CD14-positive monocyte (primary cell): ENCODE data around the gene TNNI3K. TPM values are rescaled to one million over a fixed set of nuclear protein-coding genes. Genes with fewer than 3 reads are reported as not detected.

Experiments used
- DNase-seq, 3 donors: peaks; one replicate each; pipeline ENCODE4 v3.0.0-alpha.2; 2011 to 2022
- H2AFZ ChIP-seq: 2 replicates; pipeline ENCODE4 v1.6.0; 2012; ENCODE audit warnings: mild to moderate bottlenecking, low read depth, low read length, inconsistent platforms; ENCODE audit not compliant: insufficient read depth, poor library complexity, severe bottlenecking
- H3K27ac ChIP-seq, 2 donors: 1 replicate in 1 of 2; 2 replicates in 1 of 2; pipeline ENCODE4 v1.5.1; 2012 to 2013; ENCODE audit warnings: low read length in 2 of 2, control low read depth in 1 of 2, inconsistent platforms in 1 of 2, low read depth in 1 of 2, mild to moderate bottlenecking in 1 of 2
- H3K27me3 ChIP-seq, 2 donors: one replicate each; pipeline versions ENCODE4 v1.6.0 to v1.6.1; 2011 to 2013; ENCODE audit warnings: low read length in 2 of 2; ENCODE audit not compliant: control insufficient read depth in 2 of 2, insufficient read depth in 2 of 2
- H3K36me3 ChIP-seq, 2 donors: replicated peaks in 1 of 2; 1 replicate in 1 of 2; 2 replicates in 1 of 2; pipeline versions ENCODE4 v1.5.1 to v1.6.1; 2012 to 2013; ENCODE audit warnings: low read length in 2 of 2, control low read depth in 1 of 2, inconsistent platforms in 1 of 2, mild to moderate bottlenecking in 1 of 2; ENCODE audit not compliant: insufficient read depth in 2 of 2, control insufficient read depth in 1 of 2
- H3K4me1 ChIP-seq, 2 donors: 1 replicate in 1 of 2; 2 replicates in 1 of 2; pipeline versions ENCODE4 v1.5.1 to v1.6.1; 2012 to 2013; ENCODE audit warnings: low read length in 2 of 2, control low read depth in 1 of 2, inconsistent platforms in 1 of 2, mild to moderate bottlenecking in 1 of 2, moderate library complexity in 1 of 2; ENCODE audit not compliant: insufficient read depth in 2 of 2, control insufficient read depth in 1 of 2
- H3K4me2 ChIP-seq: replicated peaks from 2 replicates; pipeline ENCODE3; 2012; ENCODE audit warnings: low read length, moderate library complexity, mild to moderate bottlenecking; ENCODE audit not compliant: poor library complexity, severe bottlenecking; ENCODE audit errors: extremely low read depth
- H3K4me3 ChIP-seq, 3 experiments: fragments of 200-600 bp in 1 of 3; sonication (generic) in 1 of 3; replicated peaks in 1 of 3; 1 replicate in 2 of 3; 2 replicates in 1 of 3; pipeline ENCODE4 v1.5.1; 2011 to 2013; ENCODE audit warnings: low read length in 3 of 3, mild to moderate bottlenecking in 3 of 3, control low read depth in 2 of 3, low read depth in 2 of 3, inconsistent platforms in 1 of 3, moderate library complexity in 1 of 3
- H3K79me2 ChIP-seq: 2 replicates; pipeline ENCODE4 v1.6.0; 2012; ENCODE audit warnings: mild to moderate bottlenecking, control low read depth, inconsistent platforms, low read length, moderate library complexity; ENCODE audit not compliant: insufficient read depth
- H3K9ac ChIP-seq: 2 replicates; pipeline ENCODE4 v1.6.0; 2017; ENCODE audit warnings: low read length, mild to moderate bottlenecking; ENCODE audit not compliant: insufficient read depth, poor library complexity, severe bottlenecking
- H3K9me3 ChIP-seq, 2 donors: replicated peaks in 1 of 2; 1 replicate in 1 of 2; 2 replicates in 1 of 2; pipeline versions ENCODE4 v1.5.1 to v1.6.1; 2012 to 2013; ENCODE audit warnings: low read length in 2 of 2, control low read depth in 1 of 2; ENCODE audit not compliant: control insufficient read depth in 1 of 2, insufficient read depth in 1 of 2
- H4K20me1 ChIP-seq: 2 replicates; pipeline ENCODE4 v1.6.0; 2012; ENCODE audit warnings: mild to moderate bottlenecking, low read length, control low read depth, moderate library complexity; ENCODE audit not compliant: insufficient read depth
- H3K27ac Mint-ChIP-seq, 7 donors: one replicate each; pipeline ENCODE4 v1.8.0; 2020; ENCODE audit warnings: mild to moderate bottlenecking in 7 of 7, mixed read lengths in 7 of 7, moderate library complexity in 6 of 7, inconsistent platforms in 2 of 7
- H3K27me3 Mint-ChIP-seq, 3 donors: one replicate each; pipeline ENCODE4 v1.8.0; 2021 to 2022; ENCODE audit warnings: low read depth in 3 of 3, mild to moderate bottlenecking in 3 of 3, mixed read lengths in 3 of 3, moderate library complexity in 3 of 3, inconsistent platforms in 1 of 3
- H3K36me3 Mint-ChIP-seq, 2 donors: one replicate each; pipeline ENCODE4 v1.8.0; 2020; ENCODE audit warnings: mixed read lengths in 2 of 2, inconsistent platforms in 1 of 2, mild to moderate bottlenecking in 1 of 2
- H3K4me1 Mint-ChIP-seq: one replicate; pipeline ENCODE4 v1.8.0; 2020; ENCODE audit warnings: mild to moderate bottlenecking, mixed read lengths
- H3K4me3 Mint-ChIP-seq, 2 donors: one replicate each; pipeline ENCODE4 v1.8.0; 2020; ENCODE audit warnings: mild to moderate bottlenecking in 2 of 2, mixed read lengths in 2 of 2, moderate library complexity in 1 of 2
- H3K9me3 Mint-ChIP-seq, 7 donors: one replicate each; pipeline ENCODE4 v1.8.0; 2020 to 2022; ENCODE audit warnings: mixed read lengths in 7 of 7, mild to moderate bottlenecking in 6 of 7, moderate library complexity in 6 of 7, inconsistent platforms in 2 of 7
- WGBS: methylation state at CpG from one replicate; pipeline ENCODE4 v1.1.5; 2013; ENCODE audit warnings: missing lambda C conversion rate; ENCODE audit not compliant: insufficient coverage; 5-methylcytosine and 5-hydroxymethylcytosine counted together
- intact Hi-C, 2 donors: fragments of 100-400 bp; cut with micrococcal nuclease; formaldehyde crosslinking; loops; one replicate each; pipeline versions ENCODE4 v1.15.0 to v1.15.1; 2023
- polyA plus RNA-seq, 3 donors: library from polyadenylated mRNA; depleted of rRNA in 1 of 3; unstranded in 2 of 3; stranded (reverse) in 1 of 3; fragments of 300-500 nt in 2 of 3; fragments of >200 nt in 1 of 3; fragmentation: Illumina TruSeq in 2 of 3; gene quantifications; 1 replicate in 2 of 3; 2 replicates in 1 of 3; pipeline ENCODE4 v1.2.3, GENCODE V29; 2012 to 2021
- TF ChIP-seq, protein P1 (sequence below): fragments of 200-600 bp; IDR thresholded peaks from one replicate; pipeline ENCODE4 v1.8.0; 2022; ENCODE audit warnings: antibody characterized with exemption, mild to moderate bottlenecking

TNNI3K gene
- polyA plus RNA-seq, 3 donors = 0.51 TPM; not detected in 2

- TF ChIP-seq, protein P1, sequence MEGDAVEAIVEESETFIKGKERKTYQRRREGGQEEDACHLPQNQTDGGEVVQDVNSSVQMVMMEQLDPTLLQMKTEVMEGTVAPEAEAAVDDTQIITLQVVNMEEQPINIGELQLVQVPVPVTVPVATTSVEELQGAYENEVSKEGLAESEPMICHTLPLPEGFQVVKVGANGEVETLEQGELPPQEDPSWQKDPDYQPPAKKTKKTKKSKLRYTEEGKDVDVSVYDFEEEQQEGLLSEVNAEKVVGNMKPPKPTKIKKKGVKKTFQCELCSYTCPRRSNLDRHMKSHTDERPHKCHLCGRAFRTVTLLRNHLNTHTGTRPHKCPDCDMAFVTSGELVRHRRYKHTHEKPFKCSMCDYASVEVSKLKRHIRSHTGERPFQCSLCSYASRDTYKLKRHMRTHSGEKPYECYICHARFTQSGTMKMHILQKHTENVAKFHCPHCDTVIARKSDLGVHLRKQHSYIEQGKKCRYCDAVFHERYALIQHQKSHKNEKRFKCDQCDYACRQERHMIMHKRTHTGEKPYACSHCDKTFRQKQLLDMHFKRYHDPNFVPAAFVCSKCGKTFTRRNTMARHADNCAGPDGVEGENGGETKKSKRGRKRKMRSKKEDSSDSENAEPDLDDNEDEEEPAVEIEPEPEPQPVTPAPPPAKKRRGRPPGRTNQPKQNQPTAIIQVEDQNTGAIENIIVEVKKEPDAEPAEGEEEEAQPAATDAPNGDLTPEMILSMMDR = no peak
- intact Hi-C loops = no loop called here
These were observed 167.7 kb downstream of the TNNI3K start for GRCh38 chr1:74402873-74403272.

DNA sequence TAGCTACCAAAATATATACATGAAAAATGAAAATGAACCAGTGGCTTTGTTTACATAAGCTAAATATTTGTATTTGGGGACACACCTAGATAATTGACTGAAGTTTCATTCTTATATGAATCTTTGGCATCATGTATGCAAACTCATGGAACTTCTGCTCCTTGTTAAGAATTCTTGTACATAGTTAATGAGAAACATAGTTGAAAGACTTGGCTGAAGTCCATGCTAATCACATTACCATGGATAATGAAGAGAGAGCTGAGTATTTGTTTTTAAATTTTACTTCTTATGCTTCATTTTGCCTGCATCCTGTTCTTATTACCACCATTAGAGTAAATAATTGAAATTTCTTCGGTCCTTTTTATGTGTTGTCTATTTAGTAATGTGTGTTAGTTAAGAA is 168.4 kb downstream of the TNNI3K start:
- Histone ChIP-seq H3K9ac (no peak overlapping the region), H3K4me2 (no peak overlapping the region), H3K27ac (no peak overlapping the region), H3K79me2 (no peaks in the 10 kb centered on the region), H3K9me3 (peaks cover 0 to 4% of the 10 kb centered on the region in 2 donors), H3K36me3 (no peaks in the 10 kb centered on the region), H3K27me3 (no peaks in the 10 kb centered on the region), H2AFZ (no peak overlapping the region), H4K20me1 (no peaks in the 10 kb centered on the region), H3K4me3 (no peak overlapping the region), H3K4me1 (no peaks in the 10 kb centered on the region)
- Mint-ChIP-seq H3K27me3 (no peaks in the 10 kb centered on the region), H3K9me3 (peaks cover 0 to 12% (median 4%) of the 10 kb centered on the region in 7 donors), H3K36me3 (no peaks in the 10 kb centered on the region), H3K4me1 (no peaks in the 10 kb centered on the region), H3K4me3 (no peak overlapping the region), H3K27ac (no peak overlapping the region)
- TF ChIP-seq, protein P1 = no peak
- intact Hi-C loops = no loop called here
- WGBS = no CpG with 5 or more reads among the region's 1 CpG
- DNase-seq = no peak

More at GRCh38 chr1:74402873-74403272, 167.7 kb downstream of the TNNI3K start:
- Histone ChIP-seq H3K4me3 (no peak overlapping the region), H3K9me3 (peaks cover 0 to 4% of the 10 kb centered on the region in 2 donors), H3K4me2 (no peak overlapping the region), H2AFZ (no peak overlapping the region), H3K4me1 (no peaks in the 10 kb centered on the region), H3K9ac (no peak overlapping the region), H3K79me2 (no peaks in the 10 kb centered on the region), H4K20me1 (no peaks in the 10 kb centered on the region), H3K27ac (no peak overlapping the region), H3K36me3 (no peaks in the 10 kb centered on the region), H3K27me3 (no peaks in the 10 kb centered on the region)
- no peak overlapping the region for H3K4me3 Mint-ChIP-seq
- WGBS = no CpG with 5 or more reads among the region's 1 CpG
- H3K4me1 Mint-ChIP-seq = no peaks in the 10 kb centered on the region
- no peak for DNase-seq
- H3K9me3 Mint-ChIP-seq = peaks cover 0 to 12% (median 4%) of the 10 kb centered on the region in 7 donors
- no peaks in the 10 kb centered on the region for H3K36me3 Mint-ChIP-seq
- H3K27ac Mint-ChIP-seq = no peak overlapping the region
- peaks cover 0 to 2% (median 1%) of the 10 kb centered on the region in 3 donors for H3K27me3 Mint-ChIP-seq
